GM21526 (cell line): ENCODE measurements around the gene ANKRD6.

ENCODE experiments used
- ATAC-seq: cut with Tn5 transposase; IDR thresholded peaks from one replicate; pipeline ENCODE4 v1.9.1; 2021; ENCODE audit warnings: moderate library complexity; ENCODE audit not compliant: unreplicated experiment, low FRiP score

ANKRD6 gene

GRCh38 chr6:89555031-89555430, 122.1 kb downstream of the ANKRD6 start:
- no peak for ATAC-seq

GRCh38 chr6:89555806-89556205, 122.9 kb downstream of the ANKRD6 start:
- ATAC-seq = no peak

DNA sequence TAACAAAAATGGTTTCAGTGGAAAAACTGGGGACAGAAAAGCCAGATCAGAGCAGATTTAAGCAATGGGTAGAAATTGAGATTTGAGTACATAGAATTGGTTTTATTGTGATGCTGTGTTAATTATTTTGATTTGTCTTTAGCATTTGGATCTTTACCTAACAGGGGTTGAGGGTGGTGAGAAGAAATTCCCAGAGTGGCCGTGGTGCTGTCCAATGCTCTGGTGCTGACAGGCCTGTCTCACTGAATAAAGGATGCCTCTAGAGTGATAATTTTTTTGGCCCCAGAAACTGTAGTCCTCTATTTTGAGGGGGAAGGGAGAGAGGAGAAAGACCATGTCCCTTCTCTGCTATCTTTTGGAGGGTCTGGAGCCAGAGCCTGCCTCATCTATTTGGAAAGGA, 126.5 kb downstream of the ANKRD6 start:
- no peak for ATAC-seq

- no peak for ATAC-seq
Observed at GRCh38 chr6:89562093-89562973, 129.4 kb downstream of the ANKRD6 start.

DNA sequence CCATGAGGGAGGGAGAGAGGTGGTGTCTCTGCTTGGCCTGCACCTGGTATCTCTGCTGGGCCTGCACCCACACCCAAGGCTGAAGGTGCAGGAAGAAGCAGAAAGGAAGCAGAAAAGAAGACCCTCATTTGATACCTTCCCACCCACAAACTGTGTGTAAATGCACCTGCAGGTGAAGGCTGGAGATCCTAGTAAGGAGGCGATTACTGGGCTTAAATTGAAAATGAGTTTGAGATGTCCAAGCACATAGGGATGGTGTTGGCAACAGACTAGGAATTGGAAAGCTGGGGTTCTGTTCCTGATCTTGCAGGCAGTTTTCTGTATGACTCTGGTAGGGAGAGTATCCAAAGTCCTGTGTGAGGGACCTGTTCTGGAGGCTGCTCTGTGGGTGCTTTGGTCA, 130.9 kb downstream of the ANKRD6 start:
- no peak for ATAC-seq

- ATAC-seq = no peak
Observed at GRCh38 chr6:89564752-89565427, 131.9 kb downstream of the ANKRD6 start.

DNA sequence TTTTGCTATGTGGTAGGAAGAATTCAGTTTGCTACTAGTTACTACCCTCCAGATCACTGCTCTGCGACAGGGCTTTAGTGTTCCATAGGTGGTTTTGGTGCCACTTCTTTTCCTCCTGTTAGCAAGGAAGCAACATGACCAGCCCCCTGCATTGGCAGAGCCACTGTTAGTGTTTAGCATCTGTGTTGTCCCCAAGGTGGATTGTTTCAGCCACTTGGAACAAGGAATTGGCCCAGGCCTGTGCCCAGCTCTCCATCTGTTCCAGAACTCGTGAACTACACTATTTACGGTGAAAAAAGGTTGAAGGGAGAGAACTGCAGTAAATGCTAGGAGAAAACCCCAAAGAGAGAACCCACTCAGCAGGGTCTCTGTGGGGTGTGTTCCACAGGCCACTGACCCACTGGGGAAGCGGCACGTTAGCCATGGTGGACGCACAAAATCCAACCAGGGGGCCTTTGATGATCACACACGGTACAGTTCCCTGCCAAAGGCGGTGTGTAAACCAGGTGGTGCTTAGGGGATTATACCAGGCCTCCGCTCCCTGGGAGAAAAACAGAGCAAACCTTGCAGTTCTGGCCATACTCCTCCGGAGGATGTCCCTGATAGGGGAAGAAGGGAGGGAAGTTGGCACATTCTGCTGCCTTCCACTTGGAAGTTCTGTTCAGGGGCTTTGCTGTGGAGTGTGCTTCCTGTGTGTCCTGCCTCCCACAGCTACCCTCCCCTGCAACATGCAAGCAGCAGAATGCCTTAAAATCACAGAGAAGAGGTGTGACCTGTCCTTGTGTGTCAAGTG, 133.3 kb downstream of the ANKRD6 start:
- ATAC-seq = no peak

- ATAC-seq = no peak
Observed at GRCh38 chr6:89566930-89567629, 134.1 kb downstream of the ANKRD6 start.

- ATAC-seq = no peak
Observed at GRCh38 chr6:89567630-89568390, 134.9 kb downstream of the ANKRD6 start.

GRCh38 chr6:89574910-89575561, 142.1 kb downstream of the ANKRD6 start:
- no peak for ATAC-seq

- no peak for ATAC-seq
Observed at GRCh38 chr6:89575562-89575960, 142.6 kb downstream of the ANKRD6 start.

DNA sequence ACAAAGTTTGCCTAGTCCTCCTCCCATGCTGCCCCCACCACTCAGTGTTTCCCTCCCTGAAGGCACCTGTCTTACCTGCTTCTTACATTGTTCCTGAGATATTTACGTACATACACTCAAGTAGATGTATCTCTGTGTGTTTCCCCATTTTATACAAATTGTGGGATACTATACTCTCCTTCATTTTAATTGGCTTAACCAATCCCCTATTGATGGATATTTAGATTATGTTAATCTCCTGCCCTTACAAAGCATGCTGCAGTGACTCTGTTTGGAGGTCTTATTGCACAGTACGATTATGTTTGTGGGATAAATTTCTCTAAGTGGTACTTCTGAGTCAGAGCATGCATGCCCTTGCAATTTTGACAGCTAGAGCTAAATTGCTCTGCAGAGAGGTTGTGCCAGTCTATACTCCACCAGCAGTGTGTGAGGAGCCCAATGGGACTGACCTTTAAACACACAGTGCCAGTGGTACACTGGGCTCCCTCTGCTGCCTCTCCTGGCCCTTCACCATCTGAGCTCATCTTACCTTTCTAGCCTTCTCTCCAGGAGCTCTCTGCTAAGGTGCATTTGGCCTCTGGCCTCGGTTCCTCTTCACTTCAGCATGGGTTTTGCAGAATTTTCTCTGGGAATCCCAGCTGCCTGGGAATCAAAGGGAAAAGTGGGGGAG, 148.2 kb downstream of the ANKRD6 start:
- ATAC-seq = no peak

DNA sequence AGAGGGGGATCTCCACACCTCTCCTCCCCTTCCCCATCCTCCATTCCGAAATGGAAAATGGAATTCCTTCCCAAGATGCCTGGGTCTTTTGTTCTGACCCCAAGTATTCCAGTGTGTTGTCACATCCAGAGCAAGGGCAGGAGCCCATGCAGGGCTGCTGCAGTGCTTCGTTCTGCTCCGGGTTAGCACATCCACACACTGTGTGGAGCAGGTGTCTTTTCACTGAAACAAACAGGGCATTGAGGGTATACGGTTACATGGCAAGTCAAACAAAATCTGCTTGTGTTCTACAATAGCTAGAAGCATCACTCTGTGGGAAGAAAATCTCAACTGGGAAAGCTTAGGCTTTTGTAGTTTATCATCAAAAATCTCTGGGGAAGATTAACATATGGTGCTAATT, 148.7 kb downstream of the ANKRD6 start:
- ATAC-seq = no peak

GRCh38 chr6:89582669-89583325, 149.8 kb downstream of the ANKRD6 start:
- no peak for ATAC-seq

DNA sequence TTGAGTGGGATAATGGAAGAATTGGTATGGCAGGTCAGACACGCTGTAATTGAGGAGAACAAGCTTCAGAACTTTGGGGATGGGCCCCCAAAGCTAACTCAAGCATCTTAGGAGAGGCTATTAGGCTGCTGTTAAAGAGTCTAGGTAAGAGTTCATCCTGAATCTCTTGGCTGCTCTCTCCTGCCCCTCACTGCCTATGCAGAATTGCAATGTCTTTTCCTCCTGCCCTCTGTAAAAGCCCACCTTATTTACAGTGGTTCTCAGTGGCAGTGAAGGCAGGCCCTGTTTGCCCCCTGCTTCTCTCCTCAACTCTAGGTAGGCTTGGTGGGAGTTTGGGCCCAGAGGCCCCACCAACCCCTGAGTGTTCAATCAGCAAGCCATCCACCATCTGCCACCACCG, 150.6 kb downstream of the ANKRD6 start:
- no peak for ATAC-seq

DNA sequence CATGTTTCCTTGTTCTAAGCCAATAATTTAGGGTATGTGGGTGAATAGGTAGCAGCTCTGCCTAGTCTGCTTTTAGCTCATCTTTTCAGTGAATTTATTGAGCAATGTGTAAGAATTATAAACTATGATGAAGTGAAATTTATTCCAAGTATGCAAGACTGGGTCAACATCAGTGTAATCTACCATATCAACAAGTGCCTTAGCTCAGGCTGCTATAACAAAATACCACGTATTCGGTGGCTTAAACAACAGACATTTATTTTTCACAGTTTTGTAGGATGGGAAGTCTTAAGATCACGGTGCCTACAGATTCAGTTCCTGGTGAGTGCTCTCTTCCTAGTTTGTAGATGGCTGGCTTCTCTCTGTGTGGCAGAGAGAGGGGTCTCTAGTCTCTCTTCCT, 151.6 kb downstream of the ANKRD6 start:
- no peak for ATAC-seq

GRCh38 chr6:89585154-89585553, 152.2 kb downstream of the ANKRD6 start:
- ATAC-seq = no peak

- ATAC-seq = no peak
Observed at GRCh38 chr6:89589297-89590025, 156.5 kb downstream of the ANKRD6 start.
